HepG2 (cell line): ENCODE data around the gene TCFL5. TPM values are rescaled to one million over a fixed set of nuclear protein-coding genes. Genes with fewer than 3 reads are reported as not detected.

Source experiments
- ADNP ChIP-seq: sonication (generic); formaldehyde crosslinking; IDR thresholded peaks from 2 replicates; pipeline ENCODE4 v1.4.0; 2020; ENCODE audit warnings: missing genetic modification reagents
- FOXK1 ChIP-seq: sonication (generic); formaldehyde crosslinking; IDR thresholded peaks from 2 replicates; pipeline ENCODE4 v1.4.0; 2020; ENCODE audit warnings: low read depth, missing genetic modification reagents, borderline replicate concordance
- MXI1 ChIP-seq: IDR thresholded peaks from 3 replicates; pipeline ENCODE4 v1.6.1; 2012; ENCODE audit warnings: low read depth, low read length, inconsistent platforms, borderline replicate concordance
- NFE2L1 ChIP-seq: sonication (generic); formaldehyde crosslinking; IDR thresholded peaks from 2 replicates; pipeline ENCODE4 v1.4.0; 2020; ENCODE audit warnings: missing genetic modification reagents, mild to moderate bottlenecking, borderline replicate concordance
- SNAI1 ChIP-seq: sonication (generic); formaldehyde crosslinking; IDR thresholded peaks from 2 replicates; pipeline ENCODE4 v1.5.0; 2020; ENCODE audit warnings: mild to moderate bottlenecking, missing genetic modification reagents, borderline replicate concordance
- SP5 ChIP-seq: IDR thresholded peaks from 2 replicates; pipeline ENCODE4 v1.6.1; 2016; ENCODE audit warnings: low read depth, borderline replicate concordance
- ZBTB7A ChIP-seq: sonication (generic); formaldehyde crosslinking; IDR thresholded peaks from 2 replicates; pipeline ENCODE4 v1.8.0; 2022; ENCODE audit warnings: mild to moderate bottlenecking, missing genetic modification reagents
- ZEB1 ChIP-seq: IDR thresholded peaks from 2 replicates; pipeline ENCODE4 v1.6.1; 2012; ENCODE audit warnings: mild to moderate bottlenecking, low read depth, inconsistent platforms; ENCODE audit not compliant: insufficient replicate concordance
- ZNF101 ChIP-seq: sonication (generic); formaldehyde crosslinking; IDR thresholded peaks from 2 replicates; pipeline ENCODE4 v1.4.0; 2020; ENCODE audit warnings: mild to moderate bottlenecking, low read depth, missing genetic modification reagents, borderline replicate concordance
- ZNF136 ChIP-seq: sonication (generic); formaldehyde crosslinking; IDR thresholded peaks from 2 replicates; pipeline ENCODE4 v1.8.1; 2022; ENCODE audit warnings: low read depth, mild to moderate bottlenecking, moderate library complexity, missing genetic modification reagents
- ZNF224 ChIP-seq: sonication (generic); formaldehyde crosslinking; IDR thresholded peaks from 2 replicates; pipeline ENCODE4 v1.5.0; 2020; ENCODE audit warnings: mild to moderate bottlenecking, missing genetic modification reagents
- ZNF230 ChIP-seq: sonication (generic); formaldehyde crosslinking; IDR thresholded peaks from 2 replicates; pipeline ENCODE4 v1.4.0; 2020; ENCODE audit warnings: mild to moderate bottlenecking, missing genetic modification reagents
- ZNF343 ChIP-seq: sonication (generic); formaldehyde crosslinking; IDR thresholded peaks from 2 replicates; pipeline ENCODE4 v1.4.0; 2020; ENCODE audit warnings: mild to moderate bottlenecking, missing genetic modification reagents
- ZNF615 ChIP-seq: sonication (generic); formaldehyde crosslinking; IDR thresholded peaks from 2 replicates; pipeline ENCODE4 v1.5.0; 2020; ENCODE audit warnings: mild to moderate bottlenecking, missing genetic modification reagents, borderline replicate concordance
- ZNF747 ChIP-seq: sonication (generic); formaldehyde crosslinking; IDR thresholded peaks from 2 replicates; pipeline ENCODE4 v1.8.1; 2023; ENCODE audit warnings: missing genetic modification reagents, mild to moderate bottlenecking, borderline replicate concordance
- polyA plus RNA-seq, 8 experiments: library from polyadenylated mRNA; depleted of rRNA in 3 of 8; stranded (reverse) in 7 of 8; unstranded in 1 of 8; fragments of >200 nt; fragmentation: Illumina TruSeq in 4 of 8; extraction: Trizol in 4 of 8; gene quantifications; 2 replicates each; pipeline versions ENCODE4 v1.2.1 to v1.2.3, GENCODE V29; 2011 to 2016; ENCODE audit warnings: low read depth in 4 of 8, missing spikeins in 1 of 8, mixed read lengths in 1 of 8; ENCODE audit not compliant: insufficient read depth in 1 of 8
- total RNA-seq, 5 experiments: library from RNA; depleted of rRNA; stranded (reverse); fragments of >200 nt; fragmentation: Illumina TruSeq; extraction: Trizol; gene quantifications; 2 replicates each; pipeline ENCODE4 v1.2.3, GENCODE V29; 2016; ENCODE audit warnings: low read depth in 1 of 5
- TF ChIP-seq, protein P1 (sequence below): sonication (generic); formaldehyde crosslinking; conservative IDR thresholded peaks from 2 replicates; pipeline ENCODE4 v1.8.1; 2023; ENCODE audit warnings: missing genetic modification reagents
- TF ChIP-seq, protein P2 (sequence below): sonication (generic); formaldehyde crosslinking; IDR thresholded peaks from 2 replicates; pipeline ENCODE4 v1.4.0; 2020; ENCODE audit warnings: missing genetic modification reagents
- TF ChIP-seq, protein P3 (sequence below): sonication (generic); formaldehyde crosslinking; IDR thresholded peaks from 2 replicates; pipeline ENCODE4 v1.5.0; 2020; ENCODE audit warnings: mild to moderate bottlenecking, missing genetic modification reagents
- TF ChIP-seq, protein P4 (sequence below): IDR thresholded peaks from 2 replicates; pipeline ENCODE4 v1.6.1; 2016; ENCODE audit warnings: missing genetic modification reagents, missing compliant biosample characterization
- TF ChIP-seq, protein P5 (sequence below): sonication (generic); formaldehyde crosslinking; IDR thresholded peaks from 2 replicates; pipeline ENCODE4 v1.8.0; 2022; ENCODE audit warnings: mild to moderate bottlenecking, missing genetic modification reagents; ENCODE audit not compliant: insufficient replicate concordance

Gene TCFL5
- total and polyA plus RNA-seq, 2 of the 13 experiments (the other 11 are each of a cell fraction or from before 2014, with no cell fraction given) = 14.8 to 20.0 TPM

DNA sequence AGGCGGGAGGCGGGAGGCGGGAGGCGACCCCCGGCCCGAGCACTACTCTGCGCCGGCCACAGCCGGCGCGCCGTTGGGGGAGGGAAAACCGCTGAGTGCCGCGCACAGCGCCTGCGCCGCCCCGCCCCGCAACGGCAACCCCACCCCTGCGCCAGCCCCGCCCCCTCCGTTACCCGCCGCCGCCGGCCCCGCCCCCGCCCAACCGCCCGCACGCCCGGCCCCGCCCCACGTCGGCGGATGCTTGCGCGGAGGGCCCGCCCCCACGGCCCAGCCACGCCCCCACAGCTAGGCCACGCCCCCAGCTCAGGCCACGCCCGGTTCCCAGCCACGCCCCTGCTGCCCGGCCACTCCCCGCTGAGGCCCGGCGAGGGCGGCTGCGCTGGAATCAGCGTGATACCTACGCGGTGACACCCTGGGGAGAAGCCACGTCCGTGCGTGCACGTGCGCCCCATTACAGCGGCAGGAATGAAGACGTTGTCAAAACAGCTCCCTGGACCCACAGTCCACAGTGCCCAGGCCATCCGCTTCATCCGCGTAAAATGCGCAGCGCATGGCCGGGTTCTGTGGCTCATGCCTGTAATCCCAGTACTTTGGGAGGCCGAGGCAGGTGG, at the start of gene TCFL5 (continued):
- peak; percentile 82; the same call in 1 of the 2 replicates for TF ChIP-seq ZNF230 (CRISPR knock-in tag)
- no peak; the same call in 1 of the 2 replicates for TF ChIP-seq SP5 (CRISPR knock-in tag)
- TF ChIP-seq ZNF136 (CRISPR knock-in tag) = peak; percentile 96
- TF ChIP-seq ZBTB7A (CRISPR knock-in tag) = peak; percentile 89
- TF ChIP-seq, protein P1, sequence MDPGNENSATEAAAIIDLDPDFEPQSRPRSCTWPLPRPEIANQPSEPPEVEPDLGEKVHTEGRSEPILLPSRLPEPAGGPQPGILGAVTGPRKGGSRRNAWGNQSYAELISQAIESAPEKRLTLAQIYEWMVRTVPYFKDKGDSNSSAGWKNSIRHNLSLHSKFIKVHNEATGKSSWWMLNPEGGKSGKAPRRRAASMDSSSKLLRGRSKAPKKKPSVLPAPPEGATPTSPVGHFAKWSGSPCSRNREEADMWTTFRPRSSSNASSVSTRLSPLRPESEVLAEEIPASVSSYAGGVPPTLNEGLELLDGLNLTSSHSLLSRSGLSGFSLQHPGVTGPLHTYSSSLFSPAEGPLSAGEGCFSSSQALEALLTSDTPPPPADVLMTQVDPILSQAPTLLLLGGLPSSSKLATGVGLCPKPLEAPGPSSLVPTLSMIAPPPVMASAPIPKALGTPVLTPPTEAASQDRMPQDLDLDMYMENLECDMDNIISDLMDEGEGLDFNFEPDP (CRISPR knock-in tag) = no peak
- TF ChIP-seq ZNF343 (CRISPR knock-in tag) = peak; percentile 87
- TF ChIP-seq NFE2L1 (CRISPR knock-in tag) = peak; percentile 81; the same call in 1 of the 2 replicates
- TF ChIP-seq FOXK1 = peak; percentile 71
- peak; percentile 79; the same call in 1 of the 2 replicates for TF ChIP-seq ZNF747
- TF ChIP-seq, protein P2, sequence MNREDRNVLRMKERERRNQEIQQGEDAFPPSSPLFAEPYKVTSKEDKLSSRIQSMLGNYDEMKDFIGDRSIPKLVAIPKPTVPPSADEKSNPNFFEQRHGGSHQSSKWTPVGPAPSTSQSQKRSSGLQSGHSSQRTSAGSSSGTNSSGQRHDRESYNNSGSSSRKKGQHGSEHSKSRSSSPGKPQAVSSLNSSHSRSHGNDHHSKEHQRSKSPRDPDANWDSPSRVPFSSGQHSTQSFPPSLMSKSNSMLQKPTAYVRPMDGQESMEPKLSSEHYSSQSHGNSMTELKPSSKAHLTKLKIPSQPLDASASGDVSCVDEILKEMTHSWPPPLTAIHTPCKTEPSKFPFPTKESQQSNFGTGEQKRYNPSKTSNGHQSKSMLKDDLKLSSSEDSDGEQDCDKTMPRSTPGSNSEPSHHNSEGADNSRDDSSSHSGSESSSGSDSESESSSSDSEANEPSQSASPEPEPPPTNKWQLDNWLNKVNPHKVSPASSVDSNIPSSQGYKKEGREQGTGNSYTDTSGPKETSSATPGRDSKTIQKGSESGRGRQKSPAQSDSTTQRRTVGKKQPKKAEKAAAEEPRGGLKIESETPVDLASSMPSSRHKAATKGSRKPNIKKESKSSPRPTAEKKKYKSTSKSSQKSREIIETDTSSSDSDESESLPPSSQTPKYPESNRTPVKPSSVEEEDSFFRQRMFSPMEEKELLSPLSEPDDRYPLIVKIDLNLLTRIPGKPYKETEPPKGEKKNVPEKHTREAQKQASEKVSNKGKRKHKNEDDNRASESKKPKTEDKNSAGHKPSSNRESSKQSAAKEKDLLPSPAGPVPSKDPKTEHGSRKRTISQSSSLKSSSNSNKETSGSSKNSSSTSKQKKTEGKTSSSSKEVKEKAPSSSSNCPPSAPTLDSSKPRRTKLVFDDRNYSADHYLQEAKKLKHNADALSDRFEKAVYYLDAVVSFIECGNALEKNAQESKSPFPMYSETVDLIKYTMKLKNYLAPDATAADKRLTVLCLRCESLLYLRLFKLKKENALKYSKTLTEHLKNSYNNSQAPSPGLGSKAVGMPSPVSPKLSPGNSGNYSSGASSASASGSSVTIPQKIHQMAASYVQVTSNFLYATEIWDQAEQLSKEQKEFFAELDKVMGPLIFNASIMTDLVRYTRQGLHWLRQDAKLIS (CRISPR knock-in tag) = 0 out of 2 replicates have a peak, but pooled peaks have one; percentile 57
- TF ChIP-seq, protein P3, sequence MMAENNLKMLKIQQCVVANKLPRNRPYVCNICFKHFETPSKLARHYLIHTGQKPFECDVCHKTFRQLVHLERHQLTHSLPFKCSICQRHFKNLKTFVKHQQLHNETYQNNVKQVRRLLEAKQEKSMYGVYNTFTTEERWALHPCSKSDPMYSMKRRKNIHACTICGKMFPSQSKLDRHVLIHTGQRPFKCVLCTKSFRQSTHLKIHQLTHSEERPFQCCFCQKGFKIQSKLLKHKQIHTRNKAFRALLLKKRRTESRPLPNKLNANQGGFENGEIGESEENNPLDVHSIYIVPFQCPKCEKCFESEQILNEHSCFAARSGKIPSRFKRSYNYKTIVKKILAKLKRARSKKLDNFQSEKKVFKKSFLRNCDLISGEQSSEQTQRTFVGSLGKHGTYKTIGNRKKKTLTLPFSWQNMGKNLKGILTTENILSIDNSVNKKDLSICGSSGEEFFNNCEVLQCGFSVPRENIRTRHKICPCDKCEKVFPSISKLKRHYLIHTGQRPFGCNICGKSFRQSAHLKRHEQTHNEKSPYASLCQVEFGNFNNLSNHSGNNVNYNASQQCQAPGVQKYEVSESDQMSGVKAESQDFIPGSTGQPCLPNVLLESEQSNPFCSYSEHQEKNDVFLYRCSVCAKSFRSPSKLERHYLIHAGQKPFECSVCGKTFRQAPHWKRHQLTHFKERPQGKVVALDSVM = peak; percentile 76
- TF ChIP-seq, protein P4, sequence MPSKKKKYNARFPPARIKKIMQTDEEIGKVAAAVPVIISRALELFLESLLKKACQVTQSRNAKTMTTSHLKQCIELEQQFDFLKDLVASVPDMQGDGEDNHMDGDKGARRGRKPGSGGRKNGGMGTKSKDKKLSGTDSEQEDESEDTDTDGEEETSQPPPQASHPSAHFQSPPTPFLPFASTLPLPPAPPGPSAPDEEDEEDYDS (CRISPR knock-in tag) = peak; percentile 75
- no peak for TF ChIP-seq SNAI1 (CRISPR knock-in tag)
- no peak for TF ChIP-seq ZNF101 (CRISPR knock-in tag)
- TF ChIP-seq ADNP (CRISPR knock-in tag) = peak; percentile 93
- no peak; the same call in 1 of the 2 replicates for TF ChIP-seq ZNF224 (CRISPR knock-in tag)
- peak; percentile 98 for TF ChIP-seq MXI1
- TF ChIP-seq ZNF615 (CRISPR knock-in tag) = no peak
- TF ChIP-seq ZEB1 = no peak
- TF ChIP-seq, protein P5, sequence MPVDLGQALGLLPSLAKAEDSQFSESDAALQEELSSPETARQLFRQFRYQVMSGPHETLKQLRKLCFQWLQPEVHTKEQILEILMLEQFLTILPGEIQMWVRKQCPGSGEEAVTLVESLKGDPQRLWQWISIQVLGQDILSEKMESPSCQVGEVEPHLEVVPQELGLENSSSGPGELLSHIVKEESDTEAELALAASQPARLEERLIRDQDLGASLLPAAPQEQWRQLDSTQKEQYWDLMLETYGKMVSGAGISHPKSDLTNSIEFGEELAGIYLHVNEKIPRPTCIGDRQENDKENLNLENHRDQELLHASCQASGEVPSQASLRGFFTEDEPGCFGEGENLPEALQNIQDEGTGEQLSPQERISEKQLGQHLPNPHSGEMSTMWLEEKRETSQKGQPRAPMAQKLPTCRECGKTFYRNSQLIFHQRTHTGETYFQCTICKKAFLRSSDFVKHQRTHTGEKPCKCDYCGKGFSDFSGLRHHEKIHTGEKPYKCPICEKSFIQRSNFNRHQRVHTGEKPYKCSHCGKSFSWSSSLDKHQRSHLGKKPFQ (CRISPR knock-in tag) = peak; percentile 67
